Measurements from ENCODE around the gene C12orf50. TPM values are rescaled to one million over a fixed set of nuclear protein-coding genes. Genes with fewer than 3 reads are reported as not detected.
"Not testable (repeated sequence)": the region's sequence is repeated elsewhere in the genome, so short reads cannot be mapped to it uniquely, and the experiment has no call there.

Gene C12orf50
- total RNA-seq, 1 donor from 2014 or later, result not detected

GRCh38 chr12:87981495-87981894 is 47.7 kb downstream of the C12orf50 start:
- no peak overlapping the region for H3K4me3 Mint-ChIP-seq
- no peak overlapping the region for H3K27ac Mint-ChIP-seq
- intact Hi-C loops (cut with micrococcal nuclease), result no loop called here
- DNase-seq (ENCODE audit: low spot score), result no peak
- H3K4me1 Mint-ChIP-seq (ENCODE audit: low read depth), result no peaks in the 10 kb centered on the region
- H3K27me3 Mint-ChIP-seq (ENCODE audit: insufficient read depth), result peaks cover 3% of the 10 kb centered on the region
- no peaks in the 10 kb centered on the region for H3K36me3 Mint-ChIP-seq (ENCODE audit: low read depth)
- no peaks in the 10 kb centered on the region for H3K9me3 Mint-ChIP-seq

DNA sequence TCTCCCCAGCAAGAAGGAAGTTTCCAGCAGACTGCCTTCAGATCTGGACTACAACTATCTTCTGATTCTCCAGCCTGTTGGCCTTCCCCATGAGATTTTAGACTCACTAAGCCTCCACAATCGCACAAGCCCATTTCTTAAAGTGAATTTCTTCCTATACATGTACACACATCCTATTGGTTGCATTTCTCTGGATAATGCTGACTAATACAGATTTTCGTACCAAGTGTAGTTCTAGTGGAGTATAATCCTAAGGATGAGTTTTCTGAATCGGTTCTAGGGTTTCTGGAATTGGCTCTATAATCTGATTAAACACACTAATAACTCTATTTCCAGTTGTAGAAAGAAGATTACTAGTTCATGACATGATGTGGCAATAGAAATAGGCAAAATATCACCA is 53.3 kb downstream of the C12orf50 start:
- intact Hi-C loops (cut with micrococcal nuclease), result no loop called here
- H3K36me3 Mint-ChIP-seq (ENCODE audit: low read depth), result no peaks in the 10 kb centered on the region

DNA sequence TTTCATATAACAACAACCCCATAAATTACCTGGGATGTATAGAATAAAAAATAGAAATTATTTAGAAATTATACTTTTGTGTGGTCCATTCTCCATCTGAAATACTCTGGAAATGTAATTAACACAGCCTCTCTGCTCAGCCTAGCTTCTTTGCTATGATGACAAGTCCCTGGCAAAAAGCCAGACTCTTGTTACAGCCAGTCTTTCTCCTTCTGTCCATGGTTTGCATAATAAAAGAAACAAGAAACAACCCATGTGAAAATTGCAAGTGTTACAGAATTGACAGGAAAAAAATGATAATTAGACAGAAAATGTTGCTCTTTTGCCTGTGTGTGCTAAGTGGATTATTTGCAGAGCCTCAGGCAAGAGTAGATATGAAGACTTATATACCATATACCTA is 61.3 kb downstream of the C12orf50 start:
- no peaks in the 10 kb centered on the region for H3K9me3 Mint-ChIP-seq
- intact Hi-C loops (cut with micrococcal nuclease), result no loop called here
- H3K36me3 Mint-ChIP-seq (ENCODE audit: low read depth), result no peaks in the 10 kb centered on the region
- no peak for DNase-seq (ENCODE audit: low spot score)
- no peak overlapping the region for H3K4me3 Mint-ChIP-seq
- H3K27me3 Mint-ChIP-seq (ENCODE audit: insufficient read depth), result no peaks in the 10 kb centered on the region
- H3K27ac Mint-ChIP-seq, result no peak overlapping the region
- no peaks in the 10 kb centered on the region for H3K4me1 Mint-ChIP-seq (ENCODE audit: low read depth)

More for the DNA sequence above, 53.3 kb downstream of the C12orf50 start:
- Mint-ChIP-seq H3K27me3 (ENCODE audit: insufficient read depth) (peaks cover 3% of the 10 kb centered on the region), H3K27ac (no peak overlapping the region), H3K9me3 (no peaks in the 10 kb centered on the region), H3K4me3 (no peak overlapping the region), H3K4me1 (ENCODE audit: low read depth) (no peaks in the 10 kb centered on the region)
- no peak for DNase-seq (ENCODE audit: low spot score)

- intact Hi-C loops (cut with micrococcal nuclease), result no loop called here
- H3K27ac Mint-ChIP-seq, result no peak overlapping the region
- no peaks in the 10 kb centered on the region for H3K9me3 Mint-ChIP-seq
- H3K27me3 Mint-ChIP-seq (ENCODE audit: insufficient read depth), result no peaks in the 10 kb centered on the region
- H3K36me3 Mint-ChIP-seq (ENCODE audit: low read depth), result no peaks in the 10 kb centered on the region
- DNase-seq (ENCODE audit: low spot score), result no peak
- H3K4me1 Mint-ChIP-seq (ENCODE audit: low read depth), result no peaks in the 10 kb centered on the region
- H3K4me3 Mint-ChIP-seq, result no peak overlapping the region
Observed at GRCh38 chr12:87960566-87960965, 68.6 kb downstream of the C12orf50 start.

DNA sequence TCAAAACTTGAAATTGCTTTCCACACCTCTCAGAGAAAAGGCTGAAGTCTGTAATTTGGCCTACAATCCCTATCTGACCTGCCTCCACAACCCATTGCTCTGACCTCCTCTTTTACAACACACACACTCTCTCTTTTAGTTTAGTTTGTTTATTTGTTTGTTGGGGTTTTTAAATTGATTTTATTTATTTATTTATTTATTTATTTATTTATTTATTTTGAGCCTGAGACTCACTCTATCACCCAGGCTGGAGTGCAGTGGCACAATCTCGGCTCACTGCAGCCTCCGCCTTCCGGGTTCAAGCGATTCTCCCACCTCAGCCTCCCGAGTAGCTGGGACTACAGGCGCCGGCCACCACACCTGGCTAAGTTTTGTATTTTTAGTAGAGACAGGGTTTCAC is 75.2 kb downstream of the C12orf50 start:
- DNase-seq (ENCODE audit: low spot score); H3K4me1 Mint-ChIP-seq (ENCODE audit: low read depth); intact Hi-C loops (cut with micrococcal nuclease); H3K4me3 Mint-ChIP-seq; H3K27ac Mint-ChIP-seq; H3K36me3 Mint-ChIP-seq (ENCODE audit: low read depth); H3K27me3 Mint-ChIP-seq (ENCODE audit: insufficient read depth); H3K9me3 Mint-ChIP-seq: not testable (repeated sequence)

GRCh38 chr12:87953256-87953860 is 75.8 kb downstream of the C12orf50 start:
- H3K27me3 Mint-ChIP-seq (ENCODE audit: insufficient read depth), result no peaks in the 10 kb centered on the region
- no peaks in the 10 kb centered on the region for H3K9me3 Mint-ChIP-seq
- no peak overlapping the region for H3K27ac Mint-ChIP-seq
- intact Hi-C loops (cut with micrococcal nuclease), result no loop called here
- DNase-seq (ENCODE audit: low spot score), result no peak
- H3K4me3 Mint-ChIP-seq, result no peak overlapping the region
- no peaks in the 10 kb centered on the region for H3K4me1 Mint-ChIP-seq (ENCODE audit: low read depth)
- no peaks in the 10 kb centered on the region for H3K36me3 Mint-ChIP-seq (ENCODE audit: low read depth)

- H3K27me3 Mint-ChIP-seq (ENCODE audit: insufficient read depth), result no peaks in the 10 kb centered on the region
- DNase-seq (ENCODE audit: low spot score), result no peak
- no peaks in the 10 kb centered on the region for H3K36me3 Mint-ChIP-seq (ENCODE audit: low read depth)
- intact Hi-C loops (cut with micrococcal nuclease), result no loop called here
- H3K4me3 Mint-ChIP-seq, result no peak overlapping the region
- no peak overlapping the region for H3K27ac Mint-ChIP-seq
- no peaks in the 10 kb centered on the region for H3K9me3 Mint-ChIP-seq
- no peaks in the 10 kb centered on the region for H3K4me1 Mint-ChIP-seq (ENCODE audit: low read depth)
Observed at GRCh38 chr12:87952850-87953249, 76.4 kb downstream of the C12orf50 start.

DNA sequence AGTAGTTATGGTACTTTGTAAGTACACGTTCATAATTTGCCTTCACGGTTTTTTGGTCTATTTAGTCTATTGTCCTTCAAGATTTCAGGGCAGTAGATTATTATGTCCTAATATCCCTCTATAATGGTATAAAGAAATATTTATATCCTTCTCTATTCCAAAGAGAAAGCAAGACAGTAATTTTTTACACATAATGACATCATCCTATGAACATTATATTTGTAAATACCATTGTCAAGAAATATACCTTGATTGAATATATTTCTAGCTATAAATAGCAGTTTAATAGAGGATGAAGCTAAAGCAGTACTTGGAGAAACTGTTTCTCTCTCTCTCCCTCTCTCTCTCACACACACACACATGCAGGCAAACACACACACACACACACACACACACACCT is 77.0 kb downstream of the C12orf50 start:
- no peaks in the 10 kb centered on the region for H3K36me3 Mint-ChIP-seq (ENCODE audit: low read depth)
- H3K27me3 Mint-ChIP-seq (ENCODE audit: insufficient read depth), result no peaks in the 10 kb centered on the region
- DNase-seq (ENCODE audit: low spot score), result no peak
- H3K9me3 Mint-ChIP-seq, result no peaks in the 10 kb centered on the region
- no peak overlapping the region for H3K27ac Mint-ChIP-seq
- no peak overlapping the region for H3K4me3 Mint-ChIP-seq
- intact Hi-C loops (cut with micrococcal nuclease), result no loop called here
- H3K4me1 Mint-ChIP-seq (ENCODE audit: low read depth), result no peaks in the 10 kb centered on the region

DNA sequence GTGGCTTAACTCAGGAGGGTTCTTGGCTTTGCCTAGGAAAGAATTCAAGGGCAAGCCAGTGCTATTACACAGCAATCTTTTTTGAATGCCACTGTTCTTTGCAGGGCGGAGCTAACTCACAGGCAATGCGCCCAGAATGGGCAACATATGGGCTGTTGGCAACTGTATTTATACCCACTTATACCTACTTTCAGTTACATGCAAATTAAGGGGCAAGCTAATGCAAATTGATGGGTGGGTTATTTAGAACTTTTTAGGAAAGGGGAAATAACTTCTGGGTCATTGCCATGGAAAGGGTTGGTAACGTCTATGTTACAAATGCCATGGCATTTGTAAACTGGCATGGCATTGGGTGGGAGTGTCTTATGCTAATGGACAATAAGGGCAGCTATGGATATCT is 85.4 kb downstream of the C12orf50 start:
- H3K36me3 Mint-ChIP-seq (ENCODE audit: low read depth), result no peaks in the 10 kb centered on the region
- intact Hi-C loops (cut with micrococcal nuclease), result no loop called here
- no peak overlapping the region for H3K4me3 Mint-ChIP-seq
- H3K4me1 Mint-ChIP-seq (ENCODE audit: low read depth), result no peaks in the 10 kb centered on the region
- H3K9me3 Mint-ChIP-seq, result no peaks in the 10 kb centered on the region
- H3K27ac Mint-ChIP-seq, result no peak overlapping the region
- no peaks in the 10 kb centered on the region for H3K27me3 Mint-ChIP-seq (ENCODE audit: insufficient read depth)
- no peak for DNase-seq (ENCODE audit: low spot score)

DNA sequence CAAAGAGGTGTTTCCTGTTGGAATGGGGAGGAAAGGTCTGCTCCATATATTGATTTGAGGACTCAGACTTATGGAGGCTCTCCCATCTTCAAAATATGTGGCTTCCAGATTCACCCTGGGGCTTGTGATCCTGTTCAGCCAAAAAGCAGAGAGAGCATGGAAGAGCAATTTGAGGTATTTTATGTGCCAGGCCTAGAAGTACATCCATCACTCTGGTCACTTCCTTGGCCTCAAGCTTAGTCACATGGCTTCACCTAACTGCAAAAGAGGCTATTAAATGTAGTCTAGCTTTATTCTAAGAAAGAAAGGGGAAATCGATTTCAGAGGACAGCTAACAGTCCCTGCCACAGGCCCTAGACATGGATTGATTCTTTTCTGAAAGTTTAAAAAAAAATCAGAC is 86.2 kb downstream of the C12orf50 start:
- no peaks in the 10 kb centered on the region for H3K9me3 Mint-ChIP-seq
- no peaks in the 10 kb centered on the region for H3K27me3 Mint-ChIP-seq (ENCODE audit: insufficient read depth)
- no peak overlapping the region for H3K27ac Mint-ChIP-seq
- no peaks in the 10 kb centered on the region for H3K36me3 Mint-ChIP-seq (ENCODE audit: low read depth)
- H3K4me3 Mint-ChIP-seq, result no peak overlapping the region
- intact Hi-C loops (cut with micrococcal nuclease), result no loop called here
- DNase-seq (ENCODE audit: low spot score), result no peak
- no peaks in the 10 kb centered on the region for H3K4me1 Mint-ChIP-seq (ENCODE audit: low read depth)

GRCh38 chr12:87939182-87939581 is 90.0 kb downstream of the C12orf50 start:
- Mint-ChIP-seq H3K4me1 (ENCODE audit: low read depth) (no peaks in the 10 kb centered on the region), H3K27me3 (ENCODE audit: insufficient read depth) (no peaks in the 10 kb centered on the region), H3K36me3 (ENCODE audit: low read depth) (no peaks in the 10 kb centered on the region), H3K27ac (no peak overlapping the region), H3K9me3 (no peaks in the 10 kb centered on the region), H3K4me3 (no peak overlapping the region)
- intact Hi-C loops (cut with micrococcal nuclease), result no loop called here
- DNase-seq (ENCODE audit: low spot score), result no peak

- no peak for DNase-seq (ENCODE audit: low spot score)
- no peaks in the 10 kb centered on the region for H3K36me3 Mint-ChIP-seq (ENCODE audit: low read depth)
- no peak overlapping the region for H3K4me3 Mint-ChIP-seq
- intact Hi-C loops (cut with micrococcal nuclease), result no loop called here
- H3K4me1 Mint-ChIP-seq (ENCODE audit: low read depth), result no peaks in the 10 kb centered on the region
- no peaks in the 10 kb centered on the region for H3K9me3 Mint-ChIP-seq
- no peaks in the 10 kb centered on the region for H3K27me3 Mint-ChIP-seq (ENCODE audit: insufficient read depth)
- H3K27ac Mint-ChIP-seq, result no peak overlapping the region
Observed at GRCh38 chr12:87935216-87935615, 94.0 kb downstream of the C12orf50 start.

- no peak overlapping the region for H3K27ac Mint-ChIP-seq
- no peak overlapping the region for H3K4me3 Mint-ChIP-seq
- H3K4me1 Mint-ChIP-seq (ENCODE audit: low read depth), result no peaks in the 10 kb centered on the region
- no peaks in the 10 kb centered on the region for H3K27me3 Mint-ChIP-seq (ENCODE audit: insufficient read depth)
- intact Hi-C loops (cut with micrococcal nuclease), result no loop called here
- no peaks in the 10 kb centered on the region for H3K9me3 Mint-ChIP-seq
- DNase-seq (ENCODE audit: low spot score), result no peak
- no peaks in the 10 kb centered on the region for H3K36me3 Mint-ChIP-seq (ENCODE audit: low read depth)
Observed at GRCh38 chr12:87933991-87934390, 95.2 kb downstream of the C12orf50 start.

GRCh38 chr12:87931812-87932211 is 97.4 kb downstream of the C12orf50 start:
- H3K9me3 Mint-ChIP-seq, result no peaks in the 10 kb centered on the region
- DNase-seq (ENCODE audit: low spot score), result no peak
- no peak overlapping the region for H3K4me3 Mint-ChIP-seq
- no peaks in the 10 kb centered on the region for H3K36me3 Mint-ChIP-seq (ENCODE audit: low read depth)
- H3K27ac Mint-ChIP-seq, result no peak overlapping the region
- no peaks in the 10 kb centered on the region for H3K27me3 Mint-ChIP-seq (ENCODE audit: insufficient read depth)
- H3K4me1 Mint-ChIP-seq (ENCODE audit: low read depth), result no peaks in the 10 kb centered on the region
- intact Hi-C loops (cut with micrococcal nuclease), result no loop called here
